K562 treated with DMSO at 1 percent for 48 hours (cell line): ENCODE results near the gene TRPC4AP. TPM values are rescaled to one million over a fixed set of nuclear protein-coding genes. Genes with fewer than 3 reads are reported as not detected.

Source experiments
- total RNA-seq: library from RNA; unstranded; fragments of 300-600 nt; gene quantifications from 2 replicates; pipeline ENCODE4 v1.2.3, GENCODE V29; 2022; ENCODE audit warnings: low replicate concordance; ENCODE audit errors: extremely low read depth

TRPC4AP gene
- not detected in 2 replicates for total RNA-seq

GRCh38 chr20:35092524-35093266 lies at the start of gene TRPC4AP:
Gene TRPC4AP (minus strand): TSS chr20:35092807. CDS start chr20:35092781, 26 bp downstream.

GRCh38 chr20:34955231-34956040 lies 137.2 kb downstream of the TRPC4AP start, which contains the start of the genes GSS and MYH7B:
Gene GSS (minus strand): TSS chr20:34955806. CDS start chr20:34951852, 3,954 bp downstream.
Gene MYH7B (plus strand): TSS chr20:34955868. CDS start chr20:34978006, 22,138 bp downstream.

Other genes with a start within 250 kb of the TRPC4AP start
- gene GGT7, start 220.0 kb downstream of the TRPC4AP start, total RNA-seq, result not detected in 2 replicates
- not detected in 2 replicates for gene ACSS2, start 216.2 kb downstream of the TRPC4AP start, total RNA-seq
- not detected in 2 replicates for gene GSS, start 137.0 kb downstream of the TRPC4AP start, total RNA-seq
- gene MYH7B, start 136.9 kb downstream of the TRPC4AP start, total RNA-seq, result not detected in 2 replicates
- gene EDEM2, start 54.5 kb upstream of the TRPC4AP start, total RNA-seq, result not detected in 2 replicates
- 1,138 TPM in 1 of 2 replicates, not detected in the other for gene PROCR, start 79.3 kb upstream of the TRPC4AP start, total RNA-seq
- gene MMP24, start 133.9 kb upstream of the TRPC4AP start, total RNA-seq, result not detected in 2 replicates
- not detected in 2 replicates for gene MMP24OS, start 185.3 kb upstream of the TRPC4AP start, total RNA-seq
- not detected in 2 replicates for gene EIF6, start 192.0 kb upstream of the TRPC4AP start, total RNA-seq
- gene FAM83C, start 199.6 kb upstream of the TRPC4AP start, total RNA-seq, result not detected in 2 replicates